NOMO-1 treated with dmso at 0.1 percent for 144 hours (cell line): ENCODE data around the gene RAD17.
"Not testable (repeated sequence)": the region's sequence is repeated elsewhere in the genome, so short reads cannot be mapped to it uniquely, and the experiment has no call there.

Source experiments
- DNase-seq: peaks from one replicate; lab custom pipeline; 2025; ENCODE audit not compliant: unreplicated experiment; lab: John Stamatoyannopoulos, UW

RAD17 gene, protein sequence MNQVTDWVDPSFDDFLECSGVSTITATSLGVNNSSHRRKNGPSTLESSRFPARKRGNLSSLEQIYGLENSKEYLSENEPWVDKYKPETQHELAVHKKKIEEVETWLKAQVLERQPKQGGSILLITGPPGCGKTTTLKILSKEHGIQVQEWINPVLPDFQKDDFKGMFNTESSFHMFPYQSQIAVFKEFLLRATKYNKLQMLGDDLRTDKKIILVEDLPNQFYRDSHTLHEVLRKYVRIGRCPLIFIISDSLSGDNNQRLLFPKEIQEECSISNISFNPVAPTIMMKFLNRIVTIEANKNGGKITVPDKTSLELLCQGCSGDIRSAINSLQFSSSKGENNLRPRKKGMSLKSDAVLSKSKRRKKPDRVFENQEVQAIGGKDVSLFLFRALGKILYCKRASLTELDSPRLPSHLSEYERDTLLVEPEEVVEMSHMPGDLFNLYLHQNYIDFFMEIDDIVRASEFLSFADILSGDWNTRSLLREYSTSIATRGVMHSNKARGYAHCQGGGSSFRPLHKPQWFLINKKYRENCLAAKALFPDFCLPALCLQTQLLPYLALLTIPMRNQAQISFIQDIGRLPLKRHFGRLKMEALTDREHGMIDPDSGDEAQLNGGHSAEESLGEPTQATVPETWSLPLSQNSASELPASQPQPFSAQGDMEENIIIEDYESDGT

DNA sequence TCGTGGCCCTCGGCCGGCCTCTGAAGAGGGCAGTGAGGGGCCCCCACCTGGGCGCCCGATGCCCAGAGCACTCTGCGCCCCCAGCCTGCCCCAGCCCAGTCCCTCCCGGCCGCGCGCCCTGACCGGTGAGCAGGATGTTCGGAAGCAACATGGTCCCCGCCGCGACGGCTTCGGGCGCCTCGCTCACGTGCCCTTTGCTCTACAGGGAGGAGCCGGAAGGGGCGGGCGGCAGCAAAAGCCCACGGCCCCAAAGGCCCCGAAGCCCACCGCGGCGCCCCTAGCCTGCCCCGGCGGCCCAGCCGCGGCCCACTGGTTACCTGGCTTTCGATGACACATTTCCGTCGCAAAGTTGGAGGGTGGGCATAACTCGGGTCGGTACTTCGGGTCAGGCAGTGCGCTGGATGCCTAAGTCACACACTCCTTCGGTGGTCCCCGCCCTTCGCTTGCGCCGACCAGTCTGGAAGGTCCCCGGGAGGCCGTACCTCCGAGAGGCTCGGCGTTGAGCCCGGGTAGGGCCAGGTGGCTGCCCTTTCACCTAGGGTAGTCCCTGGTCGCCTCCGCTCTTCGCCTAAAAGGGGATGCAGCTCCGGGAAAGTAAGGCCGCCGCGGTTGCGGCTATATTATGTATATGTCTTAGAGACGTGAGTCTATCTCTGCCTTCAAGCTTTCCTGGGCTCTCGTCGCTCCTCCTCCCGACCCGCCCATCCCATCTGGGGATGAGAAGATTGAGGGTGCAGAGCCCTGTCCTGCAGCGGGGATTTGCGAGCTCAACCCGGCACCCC lies at the start of gene RAD17, which contains the start of the genes AK6 and TAF9:
Gene RAD17 (plus strand): TSS at position 479 of the 782 bp plus-strand sequence. CDS start 2,391 bp downstream, outside the sequence.
Gene AK6 (minus strand): TSS at position 181 of the 782 bp plus-strand sequence. CDS start 30 bp downstream, at position 151.
Gene TAF9 (minus strand): TSS at position 181 of the 782 bp plus-strand sequence. CDS start 3,783 bp downstream, outside the sequence.
- peak; percentile 87 for DNase-seq

DNA sequence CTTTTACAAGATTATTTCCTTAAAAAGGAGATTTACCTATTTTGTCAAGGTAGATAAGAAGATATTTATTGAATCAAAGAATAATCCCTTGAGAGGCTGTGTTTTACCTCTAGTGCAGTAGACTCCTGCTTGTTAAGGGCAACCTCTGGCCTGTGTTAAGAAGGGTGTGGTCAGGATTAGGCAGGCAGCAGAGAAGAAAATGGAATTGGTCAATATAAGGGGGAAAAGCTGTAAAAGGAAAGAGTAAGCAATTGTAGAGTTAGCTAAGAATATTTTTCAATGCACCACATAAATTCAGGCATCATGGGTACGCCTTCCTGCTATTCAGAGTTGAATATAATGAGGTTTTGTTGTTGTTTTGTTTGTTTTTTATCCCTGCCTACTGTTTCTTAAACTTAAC lies 43.3 kb upstream of the RAD17 start:
- DNase-seq, result no peak

DNA sequence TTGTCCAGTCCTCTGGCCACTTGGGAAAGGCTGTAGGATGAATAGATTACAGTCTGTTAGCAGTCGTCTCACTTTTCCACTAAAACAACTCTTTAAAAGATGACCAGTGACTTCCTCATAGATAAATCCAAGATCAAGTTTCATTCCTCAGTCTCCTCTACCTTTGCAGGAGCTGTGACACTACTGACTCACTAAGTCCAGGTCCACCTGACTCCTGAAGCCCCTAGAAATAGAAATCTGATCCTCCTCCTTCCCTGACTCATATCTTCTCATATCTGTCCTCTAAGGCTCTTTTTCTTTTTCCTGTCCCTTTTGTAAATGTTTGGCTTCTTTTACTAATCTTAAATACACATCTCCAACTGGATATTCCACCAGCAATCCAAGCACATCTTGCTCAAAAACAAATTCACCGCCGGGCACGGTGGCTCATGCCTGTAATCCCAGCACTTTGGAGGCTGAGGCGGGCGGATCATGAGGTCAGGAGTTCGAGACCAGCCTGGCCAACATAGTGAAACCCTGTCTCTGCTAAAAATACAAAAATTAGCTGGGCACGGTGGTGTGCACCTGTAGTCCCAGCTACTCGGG lies 39.6 kb upstream of the RAD17 start:
- no peak for DNase-seq

DNA sequence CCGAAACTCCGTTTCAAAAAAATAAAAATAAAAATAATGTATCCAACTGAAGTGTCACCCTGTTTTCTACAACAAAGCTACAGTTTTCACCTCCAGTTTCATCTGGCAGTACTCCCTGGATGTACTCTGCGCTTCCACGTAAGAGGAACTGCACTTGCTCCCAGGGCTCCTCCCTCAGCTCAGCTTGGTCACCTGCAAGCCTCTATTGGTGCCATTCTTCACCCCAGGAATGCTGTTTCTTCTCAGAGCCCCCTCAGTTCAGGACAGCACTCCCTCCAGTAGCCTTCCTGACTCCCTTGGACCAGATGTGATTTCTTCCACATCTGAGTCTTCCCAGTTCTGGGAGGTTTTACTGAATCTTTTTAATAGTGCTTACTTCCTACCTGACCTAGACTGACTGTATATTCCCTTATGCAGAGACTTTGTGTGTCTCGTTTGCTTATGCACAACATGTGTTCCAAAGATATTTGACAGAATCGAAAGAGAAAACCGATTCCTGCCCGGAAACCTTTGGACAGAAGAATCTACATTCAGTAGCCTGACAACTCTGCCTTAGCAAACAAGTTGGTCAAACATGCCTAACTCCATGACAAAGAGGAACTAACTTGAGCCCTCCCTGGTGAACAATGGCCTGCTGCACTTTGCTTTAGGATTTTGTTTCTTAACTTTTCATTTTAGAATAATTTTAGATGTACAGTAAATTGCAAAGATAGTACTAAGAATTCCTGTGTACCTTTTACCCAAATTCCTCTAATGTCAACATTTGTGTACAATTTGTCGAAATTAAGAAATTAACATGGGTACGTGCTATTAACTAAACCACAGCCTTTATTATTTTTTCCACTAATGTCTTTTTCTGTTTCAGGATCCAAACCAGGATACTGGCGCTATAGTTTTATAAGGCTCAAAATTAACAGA lies 37.8 kb upstream of the RAD17 start:
- peak; percentile 7 for DNase-seq

DNA sequence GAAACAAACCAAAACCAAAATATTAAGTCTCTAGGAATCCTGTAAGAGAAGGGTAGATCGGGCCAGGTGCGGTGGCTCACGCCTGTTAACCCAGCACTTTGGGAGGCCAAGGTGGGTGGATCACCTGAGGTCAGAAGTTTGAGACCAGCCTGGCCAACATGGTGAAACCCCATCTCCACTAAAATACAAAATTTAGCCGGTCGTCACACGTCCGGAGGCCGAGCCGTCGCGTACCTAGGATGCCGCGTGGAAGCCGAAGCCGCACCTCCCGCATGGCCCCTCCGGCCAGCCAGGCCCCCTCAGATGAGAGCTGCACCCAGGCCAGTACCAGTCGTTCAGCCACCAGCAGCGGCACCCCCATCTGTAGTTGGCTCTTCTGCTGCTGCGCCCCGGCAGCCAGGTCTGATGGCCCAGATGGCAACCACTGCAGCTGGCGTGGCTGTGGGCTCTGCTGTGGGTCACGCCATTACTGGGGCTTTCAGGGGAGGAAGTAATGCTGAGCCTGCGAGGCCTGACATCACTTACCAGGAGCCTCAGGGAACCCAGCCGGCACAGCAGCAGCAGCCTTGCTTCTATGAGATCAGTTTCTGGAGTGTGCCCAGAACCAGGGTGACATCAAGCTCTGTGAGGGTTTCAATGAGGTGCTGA lies 35.8 kb upstream of the RAD17 start:
- not testable (repeated sequence) for DNase-seq

DNA sequence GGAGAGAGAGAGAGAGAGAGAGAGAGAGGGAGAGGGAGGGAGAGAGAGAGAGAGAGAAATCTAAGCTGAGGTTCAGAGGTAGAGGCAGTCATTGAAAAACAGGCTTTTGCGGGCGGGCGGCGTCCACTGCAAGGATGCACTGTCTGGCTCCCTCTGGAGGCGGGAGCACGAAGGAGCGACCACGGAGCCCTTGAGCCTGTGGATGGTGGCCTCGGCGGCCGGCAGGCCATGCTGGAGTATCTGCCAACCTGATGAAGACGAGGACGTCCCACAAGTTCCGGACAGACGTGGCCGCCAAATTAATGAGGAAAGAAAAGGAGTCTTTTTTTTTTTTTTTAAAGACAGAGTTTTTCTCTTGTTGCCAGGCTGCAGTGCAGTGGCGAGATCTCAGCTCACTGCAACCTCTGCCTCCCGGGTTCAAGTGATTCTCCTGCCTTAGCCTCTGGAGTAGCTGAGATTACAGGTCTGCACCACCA lies 34.8 kb upstream of the RAD17 start:
- DNase-seq, result peak; percentile 77

DNA sequence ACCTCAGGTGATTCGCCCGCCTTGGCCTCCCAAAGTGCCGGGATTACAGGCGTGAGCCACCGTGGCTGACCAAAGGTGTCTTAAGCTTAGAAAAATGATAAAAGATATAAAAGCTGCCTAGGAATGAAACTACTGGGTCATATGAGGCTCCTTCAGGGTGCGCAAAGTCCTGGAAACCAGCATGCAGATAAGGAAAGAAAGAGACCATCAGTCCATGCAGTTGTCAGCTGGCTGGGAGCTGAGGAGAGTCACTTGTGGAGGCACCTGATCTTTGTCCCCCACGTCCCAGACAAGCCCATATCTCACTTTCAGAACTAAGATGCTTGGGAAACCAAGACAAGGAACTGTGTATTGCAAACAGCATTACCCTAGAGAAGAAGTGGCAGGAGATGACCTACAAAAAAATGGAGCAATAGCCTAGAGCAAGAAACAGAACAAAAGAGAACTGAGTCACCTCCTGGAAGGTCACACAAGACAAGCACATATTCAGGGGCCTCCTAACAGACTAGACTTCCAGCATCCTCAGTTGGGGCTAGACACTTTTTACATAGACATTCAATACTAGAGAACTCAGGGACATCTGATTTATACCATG lies 34.2 kb upstream of the RAD17 start:
- DNase-seq, result peak; percentile 52

DNA sequence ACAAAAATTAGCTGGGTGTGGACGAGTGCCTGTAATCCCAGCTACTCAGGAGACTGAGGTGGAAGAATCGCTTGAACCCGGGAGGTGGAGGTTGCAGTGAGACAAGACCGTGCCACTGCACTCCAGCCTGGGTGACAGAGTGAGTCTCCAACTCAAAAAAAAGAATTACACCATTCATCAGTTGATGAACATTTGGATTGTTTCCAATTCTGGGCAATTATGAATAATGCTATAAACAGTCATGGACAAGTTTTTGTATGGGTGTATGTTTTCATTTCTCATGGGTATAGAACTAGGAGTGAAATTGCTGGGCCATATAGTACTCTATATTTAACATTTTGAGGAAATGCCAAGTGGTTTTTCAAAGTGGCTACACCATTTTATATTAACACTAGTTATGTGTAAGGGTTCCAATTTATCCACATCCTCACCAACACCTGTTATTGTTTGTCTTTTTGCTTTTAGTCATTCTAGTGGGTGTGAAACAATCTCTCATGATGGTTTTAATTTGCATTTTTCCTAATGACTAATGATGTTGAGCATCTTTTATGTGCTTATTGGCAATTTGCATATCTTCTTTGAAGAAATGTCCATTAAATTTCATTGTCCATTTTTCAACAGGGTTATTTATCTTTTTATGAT lies 28.0 kb upstream of the RAD17 start:
- DNase-seq, result no peak

DNA sequence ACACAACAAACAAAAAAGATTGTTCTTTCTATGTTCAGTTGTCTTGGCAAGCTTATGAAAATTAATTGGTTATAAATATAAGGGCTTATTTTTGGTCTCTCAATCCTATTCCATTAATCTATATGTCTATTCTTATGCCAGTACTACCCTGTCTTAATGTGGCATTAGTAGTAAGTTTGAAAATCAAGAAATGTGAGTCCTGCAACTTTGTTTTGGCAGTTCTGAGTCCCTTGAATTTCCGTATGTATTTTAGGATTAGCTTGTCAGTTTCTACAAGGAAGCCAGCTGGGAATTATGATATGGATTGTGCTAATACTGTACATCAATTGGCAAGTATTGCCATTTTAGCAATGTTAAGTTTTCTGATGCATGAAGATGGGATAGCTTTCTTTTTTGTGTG lies 26.5 kb upstream of the RAD17 start:
- DNase-seq, result no peak

DNA sequence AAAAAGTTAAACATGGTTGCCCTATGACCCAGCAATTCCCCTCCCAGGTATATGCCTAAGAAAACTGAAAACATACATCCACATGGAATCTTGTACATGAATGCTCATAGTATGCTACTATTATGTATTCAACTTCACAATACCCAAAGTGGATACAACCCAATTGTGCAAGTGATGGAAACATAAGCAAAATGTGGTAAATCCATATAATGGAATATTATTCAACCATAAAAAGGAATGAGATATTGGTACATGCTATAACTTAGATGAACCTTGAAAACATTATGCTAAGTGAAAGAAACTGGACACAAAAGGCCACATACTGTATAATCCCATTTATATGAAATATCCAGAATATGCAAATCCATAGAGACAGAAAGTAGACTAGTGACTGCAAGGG lies 19.0 kb upstream of the RAD17 start:
- DNase-seq, result no peak

DNA sequence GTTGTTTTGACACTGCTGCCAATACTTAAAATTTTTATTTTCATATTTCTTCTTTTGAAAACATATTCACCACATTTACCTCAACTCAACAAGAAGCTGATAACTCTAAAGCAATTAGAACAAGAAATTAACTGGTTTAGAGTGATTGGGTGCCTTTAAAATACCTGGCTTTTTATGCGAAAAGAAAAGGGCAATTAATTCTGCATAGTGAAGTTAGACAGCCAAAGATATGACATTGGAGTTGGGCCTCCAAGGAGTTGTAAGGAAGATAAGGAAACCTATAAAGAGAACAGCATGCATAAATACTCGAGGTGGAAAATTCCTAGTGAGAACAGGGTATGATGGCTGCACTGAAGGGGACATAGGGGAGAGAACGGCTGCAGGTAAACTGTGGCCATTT lies 9.9 kb upstream of the RAD17 start:
- no peak for DNase-seq

DNA sequence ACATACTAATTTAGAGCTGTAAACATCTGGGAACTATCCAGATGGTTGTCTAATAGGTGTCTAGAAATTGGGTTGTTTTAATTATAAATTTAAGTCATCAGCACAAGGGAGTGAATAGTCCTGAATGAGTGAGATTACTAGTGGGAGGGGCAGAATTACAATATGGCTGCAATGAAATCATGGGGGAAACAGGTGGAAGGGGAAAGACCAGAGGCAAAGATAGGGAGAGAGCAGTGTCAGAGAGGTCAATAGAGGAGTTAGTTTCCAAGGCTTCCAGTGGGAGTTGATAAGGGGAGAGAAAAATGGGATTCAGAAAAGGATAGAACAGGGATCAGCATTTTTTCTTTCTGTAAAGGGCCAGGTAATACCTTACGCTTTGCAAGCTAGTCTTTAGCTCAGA lies 9.2 kb upstream of the RAD17 start:
- DNase-seq, result no peak

DNA sequence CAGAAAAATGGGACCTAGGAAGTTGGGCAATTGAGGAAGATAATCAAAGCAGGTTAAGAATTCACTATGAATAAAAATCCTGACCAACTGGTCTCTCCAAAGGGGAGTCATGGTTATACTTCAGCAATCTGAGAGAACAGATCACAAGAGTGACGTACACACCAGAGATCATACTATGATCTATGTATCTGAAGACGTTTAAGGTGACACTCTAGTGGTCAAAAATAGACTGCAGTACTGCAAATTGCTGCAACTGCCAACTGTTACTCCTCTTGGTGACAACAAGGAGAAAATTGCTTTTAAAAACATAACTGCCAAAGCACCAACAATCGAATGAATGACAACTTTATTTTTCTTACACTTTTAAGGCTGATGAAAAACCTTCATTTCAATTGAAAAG lies 5.2 kb upstream of the RAD17 start:
- DNase-seq, result no peak

DNA sequence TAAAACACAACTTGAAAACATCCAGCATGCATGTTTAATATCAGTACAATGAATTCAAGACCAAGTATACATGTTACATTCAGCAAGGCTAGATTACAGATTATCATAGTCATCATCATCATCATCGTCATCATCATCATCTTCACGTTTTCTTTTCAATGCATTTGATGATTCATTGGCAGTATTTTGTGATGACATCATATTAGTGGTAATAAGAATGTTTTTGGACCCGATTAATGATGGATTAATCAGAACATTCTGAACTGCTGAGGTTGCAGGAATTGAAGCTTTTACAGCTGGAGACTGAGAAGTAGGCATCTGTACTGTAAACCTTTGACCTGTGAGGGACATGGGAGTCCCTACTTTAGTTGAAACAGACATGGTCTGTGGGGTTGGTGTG lies 4.8 kb upstream of the RAD17 start:
- DNase-seq, result no peak

DNA sequence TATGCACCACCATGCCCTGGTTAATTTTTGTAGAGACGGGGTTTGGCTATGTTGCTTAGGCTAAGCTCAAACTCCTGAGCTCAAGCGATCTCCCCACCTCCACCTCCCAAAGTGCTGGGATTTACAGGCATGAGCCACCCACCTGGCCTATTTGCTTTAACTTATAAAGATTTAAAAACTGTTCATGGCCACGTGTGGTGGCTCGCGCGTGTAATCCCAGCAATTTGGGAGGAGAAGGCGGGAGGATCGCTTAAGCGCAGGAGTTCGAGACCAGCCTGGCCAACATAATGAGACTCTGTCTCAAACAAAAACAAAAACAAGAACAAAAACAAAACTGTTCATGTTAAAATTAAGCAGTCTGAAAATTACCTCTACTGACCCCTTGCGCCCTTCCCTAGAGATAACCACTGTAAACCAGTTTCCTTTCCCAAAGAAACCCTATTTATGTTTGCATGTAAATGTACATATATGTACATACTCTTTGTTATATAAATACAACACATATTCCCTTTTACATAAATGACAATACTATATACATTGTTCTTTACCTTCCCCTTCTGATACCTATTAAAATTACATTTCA lies 1.8 kb upstream of the RAD17 start:
- DNase-seq, result no peak

DNA sequence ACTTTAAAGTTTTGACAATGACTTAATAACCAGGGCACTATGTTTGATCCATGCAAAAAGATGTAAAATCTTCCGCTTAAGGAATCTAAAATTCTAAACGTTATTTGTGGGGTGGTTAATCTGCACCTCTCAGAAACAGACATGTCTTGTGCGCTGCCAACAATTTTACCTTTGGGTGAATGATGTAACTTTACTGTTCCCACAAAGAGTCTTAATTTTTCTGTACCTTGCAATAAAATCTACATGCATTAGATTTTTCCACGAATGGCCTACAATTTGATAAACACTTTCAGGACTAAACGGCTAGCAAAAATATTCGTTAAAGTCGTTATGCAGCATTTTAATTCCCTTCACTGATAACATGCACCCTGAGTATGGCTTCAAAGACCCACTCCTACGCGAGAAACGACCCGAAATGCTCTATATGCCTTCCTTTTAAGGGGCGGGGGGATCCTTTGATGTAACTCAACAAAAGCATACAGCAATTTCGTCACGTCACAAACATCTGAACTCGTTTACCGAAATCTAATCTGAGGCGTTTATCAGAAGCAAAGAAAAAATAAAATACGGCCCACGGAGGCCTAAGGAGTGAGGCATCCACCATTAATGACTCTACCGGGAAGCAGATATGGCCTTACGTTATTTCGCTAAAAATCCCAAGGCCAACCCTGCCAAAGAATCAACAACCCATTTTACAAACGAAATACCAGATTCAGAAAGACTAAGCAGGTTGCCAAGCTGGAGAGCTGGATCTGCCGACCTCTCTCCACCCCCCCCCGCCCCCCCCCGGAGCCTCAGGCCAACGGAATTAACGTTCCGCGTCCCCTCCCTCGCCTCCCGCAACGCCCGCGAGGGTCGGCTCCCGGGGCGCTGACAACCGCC lies 919 bp upstream of the RAD17 start:
- no peak for DNase-seq

DNA sequence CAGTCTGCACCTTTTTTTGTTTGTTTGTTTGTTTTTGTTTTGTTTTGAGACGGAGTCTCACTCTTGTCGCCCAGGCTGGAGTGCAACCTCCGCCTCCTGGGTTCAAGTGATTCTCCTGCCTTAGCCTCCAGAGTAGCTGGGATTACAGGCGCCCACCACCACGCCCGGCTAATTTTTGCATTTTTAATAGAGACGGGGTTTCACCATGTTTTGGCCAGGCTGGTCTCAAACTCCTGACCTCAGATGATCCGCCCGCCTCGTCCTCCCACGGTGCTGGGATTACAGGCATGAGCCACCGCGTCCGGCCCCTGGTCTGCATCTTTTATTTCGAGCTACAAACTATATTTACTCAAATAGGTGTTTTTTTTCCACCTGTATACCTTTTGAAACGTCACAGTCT lies 717 bp downstream of the RAD17 start:
- not testable (repeated sequence) for DNase-seq
